Measurements from ENCODE around the gene PGA3. TPM values are rescaled to one million over a fixed set of nuclear protein-coding genes. Genes with fewer than 3 reads are reported as not detected.
"Not testable (repeated sequence)": the region's sequence is repeated elsewhere in the genome, so short reads cannot be mapped to it uniquely, and the experiment has no call there.

PGA3 gene
- total RNA-seq, 2 experiments from 2014 or later = not detected

DNA sequence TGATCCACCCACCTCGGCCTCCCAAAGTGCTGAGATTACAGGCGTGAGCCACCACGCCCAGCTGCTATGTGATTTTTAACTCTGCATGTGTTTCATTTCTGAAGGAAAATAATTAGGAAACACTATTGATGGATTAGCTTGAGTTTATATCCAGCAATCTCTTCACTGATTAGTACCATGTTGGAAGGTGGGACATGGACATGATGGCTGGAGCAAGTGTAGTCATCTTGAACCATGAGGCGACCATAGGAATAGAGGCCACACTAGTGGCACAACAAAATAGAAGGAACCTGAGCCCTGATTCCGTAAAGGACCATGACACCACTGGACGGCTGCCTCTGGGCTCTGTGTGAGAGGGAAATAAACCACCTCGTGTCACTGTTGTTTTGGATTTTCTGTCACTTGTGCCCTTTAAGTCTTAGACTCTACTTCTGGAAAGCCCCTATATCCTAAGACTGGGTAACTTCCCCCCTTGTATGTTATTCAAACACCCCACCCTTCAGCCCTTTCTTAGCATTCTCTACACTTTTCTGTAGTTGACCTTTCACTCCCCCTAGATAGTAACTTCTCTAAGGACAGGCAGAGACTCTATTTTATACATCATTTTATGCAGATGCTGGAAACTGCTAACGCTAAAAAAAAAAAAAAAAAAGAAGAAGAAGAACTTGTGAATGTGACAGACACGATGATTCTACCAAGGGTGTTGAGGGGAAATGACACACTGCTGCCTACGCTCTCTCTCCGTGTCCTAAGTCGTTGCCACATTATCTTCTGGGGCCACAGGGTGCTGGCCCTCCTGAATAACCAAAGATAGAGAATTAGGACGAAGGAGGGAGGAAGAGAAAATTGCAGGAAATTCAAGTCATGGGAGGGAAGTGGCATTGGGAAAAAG is 39.4 kb upstream of the PGA3 start:
- H3K4me1 Mint-ChIP-seq (ENCODE audit: low read depth) = peaks cover 57% of the 10 kb centered on the region
- Histone ChIP-seq H3K9me3 (ENCODE audit: control insufficient read depth in 1 of 2, insufficient read depth in 1 of 2, low read length in 2 of 2) (no peaks in the 10 kb centered on the region), H3K4me1 (ENCODE audit: insufficient read depth, low read length) (peaks cover 30% of the 10 kb centered on the region), H3K27ac (ENCODE audit: low read depth in 1 of 2, low read length in 2 of 2) (peak overlapping the region in 1 of 2 donors; percentile 62), H3K27me3 (ENCODE audit: control insufficient read depth in 1 of 2, insufficient read depth in 2 of 2, low read length in 2 of 2) (no peaks in the 10 kb centered on the region), H3K36me3 (ENCODE audit: insufficient read depth, low read length) (no peaks in the 10 kb centered on the region), H3K4me3 (ENCODE audit: low read length) (no peak overlapping the region)
- peak overlapping the region; percentile 5 for H3K4me3 Mint-ChIP-seq
- ChIA-PET POLR2A (no interaction called here), CTCF (no interaction called here)
- peaks cover 6% of the 10 kb centered on the region for H3K36me3 Mint-ChIP-seq (ENCODE audit: low read depth)
- ATAC-seq (ENCODE audit: poor library complexity) (no peak), DNase-seq (peak in 3 of 14 experiments; percentile 15 to 72 (median 59))
- TF ChIP-seq, protein P1, sequence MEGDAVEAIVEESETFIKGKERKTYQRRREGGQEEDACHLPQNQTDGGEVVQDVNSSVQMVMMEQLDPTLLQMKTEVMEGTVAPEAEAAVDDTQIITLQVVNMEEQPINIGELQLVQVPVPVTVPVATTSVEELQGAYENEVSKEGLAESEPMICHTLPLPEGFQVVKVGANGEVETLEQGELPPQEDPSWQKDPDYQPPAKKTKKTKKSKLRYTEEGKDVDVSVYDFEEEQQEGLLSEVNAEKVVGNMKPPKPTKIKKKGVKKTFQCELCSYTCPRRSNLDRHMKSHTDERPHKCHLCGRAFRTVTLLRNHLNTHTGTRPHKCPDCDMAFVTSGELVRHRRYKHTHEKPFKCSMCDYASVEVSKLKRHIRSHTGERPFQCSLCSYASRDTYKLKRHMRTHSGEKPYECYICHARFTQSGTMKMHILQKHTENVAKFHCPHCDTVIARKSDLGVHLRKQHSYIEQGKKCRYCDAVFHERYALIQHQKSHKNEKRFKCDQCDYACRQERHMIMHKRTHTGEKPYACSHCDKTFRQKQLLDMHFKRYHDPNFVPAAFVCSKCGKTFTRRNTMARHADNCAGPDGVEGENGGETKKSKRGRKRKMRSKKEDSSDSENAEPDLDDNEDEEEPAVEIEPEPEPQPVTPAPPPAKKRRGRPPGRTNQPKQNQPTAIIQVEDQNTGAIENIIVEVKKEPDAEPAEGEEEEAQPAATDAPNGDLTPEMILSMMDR (IDR thresholded peaks at IDR 0.05) = no peak
- intact Hi-C loops (cut with DNase I, micrococcal nuclease) = no loop called here
- H3K27ac Mint-ChIP-seq = peak overlapping the region; percentile 12
- no peaks in the 10 kb centered on the region for H3K27me3 Mint-ChIP-seq
- no peaks in the 10 kb centered on the region for H3K9me3 Mint-ChIP-seq

DNA sequence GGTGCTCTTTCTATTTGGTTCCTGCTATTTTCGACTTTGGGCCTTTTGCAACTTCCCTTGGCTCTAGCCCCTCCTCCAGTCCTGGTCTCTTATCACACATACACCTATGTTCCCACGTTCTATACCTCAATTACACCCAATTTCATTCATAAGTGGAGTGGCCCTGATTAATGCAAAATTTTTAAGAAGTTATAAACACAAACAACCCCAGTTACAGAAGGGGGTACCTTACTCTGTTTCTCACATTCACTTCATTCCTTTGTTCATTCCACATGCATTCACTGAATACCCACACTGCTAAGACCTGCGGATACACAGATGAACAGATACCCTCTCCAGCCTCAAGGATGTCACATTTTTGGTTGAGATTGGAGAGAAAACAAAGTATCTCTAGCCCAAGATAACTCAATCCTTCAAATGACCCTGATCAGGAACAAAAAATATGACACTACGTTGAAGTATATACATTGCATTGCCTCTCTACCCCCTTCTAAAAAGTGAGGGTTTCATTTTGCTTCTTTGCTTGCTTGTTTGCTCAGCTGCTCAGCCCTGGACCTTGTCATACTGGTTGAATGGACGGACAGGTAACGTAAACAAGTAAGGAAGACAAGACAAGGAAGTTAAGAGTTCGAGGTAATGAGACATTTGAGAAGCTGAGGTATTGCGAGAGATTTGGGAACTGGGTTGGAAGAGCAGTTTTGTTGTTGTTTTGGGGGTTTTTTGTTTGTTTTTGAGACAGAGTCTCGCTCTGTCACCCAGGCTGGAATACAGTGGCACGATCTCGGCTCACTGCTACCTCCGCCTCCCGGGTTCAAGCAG is 38.5 kb upstream of the PGA3 start:
- Mint-ChIP-seq H3K36me3 (ENCODE audit: low read depth) (peaks cover 6% of the 10 kb centered on the region), H3K4me3 (peak overlapping the region; percentile 38), H3K27ac (no peak overlapping the region), H3K4me1 (ENCODE audit: low read depth) (peaks cover 54% of the 10 kb centered on the region), H3K27me3 (no peaks in the 10 kb centered on the region), H3K9me3 (no peaks in the 10 kb centered on the region)
- ChIA-PET CTCF (no interaction called here), POLR2A (no interaction called here)
- no peak for ATAC-seq (ENCODE audit: poor library complexity)
- TF ChIP-seq, protein P1 (IDR thresholded peaks at IDR 0.05) = no peak
- intact Hi-C loops (cut with DNase I, micrococcal nuclease) = no loop called here
- Histone ChIP-seq H3K27me3 (ENCODE audit: control insufficient read depth in 1 of 2, insufficient read depth in 2 of 2, low read length in 2 of 2) (no peaks in the 10 kb centered on the region), H3K4me3 (ENCODE audit: low read length) (no peak overlapping the region), H3K27ac (ENCODE audit: low read depth in 1 of 2, low read length in 2 of 2) (no peak overlapping the region), H3K9me3 (ENCODE audit: control insufficient read depth in 1 of 2, insufficient read depth in 1 of 2, low read length in 2 of 2) (no peaks in the 10 kb centered on the region), H3K36me3 (ENCODE audit: insufficient read depth, low read length) (no peaks in the 10 kb centered on the region), H3K4me1 (ENCODE audit: insufficient read depth, low read length) (peaks cover 30% of the 10 kb centered on the region)
- peak in 1 of 14 experiments; percentile 4 for DNase-seq

DNA sequence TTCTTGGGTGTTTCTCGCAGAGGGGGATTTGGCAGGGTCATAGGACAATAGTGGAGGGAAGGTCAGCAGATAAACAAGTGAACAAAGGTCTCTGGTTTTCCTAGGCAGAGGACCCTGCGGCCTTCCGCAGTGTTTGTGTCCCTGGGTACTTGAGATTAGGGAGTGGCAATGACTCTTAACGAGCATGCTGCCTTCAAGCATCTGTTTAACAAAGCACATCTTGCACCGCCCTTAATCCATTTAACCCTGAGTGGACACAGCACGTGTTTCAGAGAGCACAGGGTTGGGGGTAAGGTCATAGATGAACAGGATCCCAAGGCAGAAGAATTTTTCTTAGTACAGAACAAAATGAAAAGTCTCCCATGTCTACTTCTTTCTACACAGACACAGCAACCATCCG is 37.5 kb upstream of the PGA3 start:
- ATAC-seq (ENCODE audit: poor library complexity); POLR2A ChIA-PET; H3K36me3 ChIP-seq (ENCODE audit: insufficient read depth, low read length); H3K27ac Mint-ChIP-seq; intact Hi-C loops (cut with DNase I, micrococcal nuclease); H3K36me3 Mint-ChIP-seq (ENCODE audit: low read depth); H3K4me3 ChIP-seq (ENCODE audit: low read length); H3K27me3 ChIP-seq (ENCODE audit: control insufficient read depth in 1 of 2, insufficient read depth in 2 of 2, low read length in 2 of 2); H3K4me3 Mint-ChIP-seq; H3K27me3 Mint-ChIP-seq; CTCF ChIA-PET; H3K9me3 ChIP-seq (ENCODE audit: control insufficient read depth in 1 of 2, insufficient read depth in 1 of 2, low read length in 2 of 2); DNase-seq; H3K9me3 Mint-ChIP-seq; H3K27ac ChIP-seq (ENCODE audit: low read depth in 1 of 2, low read length in 2 of 2): not testable (repeated sequence)
- peaks cover 21% of the 10 kb centered on the region for H3K4me1 ChIP-seq (ENCODE audit: insufficient read depth, low read length)
- H3K4me1 Mint-ChIP-seq (ENCODE audit: low read depth) = peaks cover 44% of the 10 kb centered on the region

DNA sequence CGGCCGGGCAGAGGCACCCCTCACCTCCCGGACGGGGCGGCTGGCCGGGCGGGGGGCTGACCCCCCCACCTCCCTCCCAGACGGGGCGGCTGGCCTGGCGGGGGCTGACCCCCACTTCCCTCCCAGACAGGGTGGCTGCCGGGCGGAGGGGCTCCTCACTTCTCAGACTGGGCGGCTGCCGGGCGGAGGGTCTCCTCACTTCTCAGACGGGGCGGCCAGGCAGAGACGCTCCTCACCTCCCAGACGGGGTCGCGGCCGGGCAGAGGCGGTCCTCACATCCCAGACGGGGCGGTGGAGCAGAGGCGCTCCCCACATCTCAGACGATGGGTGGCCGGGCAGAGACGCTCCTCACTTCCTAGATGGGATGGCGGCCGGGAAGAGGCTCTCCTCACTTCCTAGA is 37.0 kb upstream of the PGA3 start:
- H3K4me3 Mint-ChIP-seq; H3K27ac Mint-ChIP-seq; POLR2A ChIA-PET; H3K27ac ChIP-seq (ENCODE audit: low read depth in 1 of 2, low read length in 2 of 2); ATAC-seq (ENCODE audit: poor library complexity); H3K27me3 Mint-ChIP-seq; H3K4me3 ChIP-seq (ENCODE audit: low read length); H3K36me3 ChIP-seq (ENCODE audit: insufficient read depth, low read length); H3K9me3 ChIP-seq (ENCODE audit: control insufficient read depth in 1 of 2, insufficient read depth in 1 of 2, low read length in 2 of 2); CTCF ChIA-PET; H3K36me3 Mint-ChIP-seq (ENCODE audit: low read depth); H3K9me3 Mint-ChIP-seq; H3K27me3 ChIP-seq (ENCODE audit: control insufficient read depth in 1 of 2, insufficient read depth in 2 of 2, low read length in 2 of 2); intact Hi-C loops (cut with DNase I, micrococcal nuclease): not testable (repeated sequence)
- peaks cover 42% of the 10 kb centered on the region for H3K4me1 Mint-ChIP-seq (ENCODE audit: low read depth)
- peaks cover 19% of the 10 kb centered on the region for H3K4me1 ChIP-seq (ENCODE audit: insufficient read depth, low read length)
- DNase-seq = peak in 1 of 14 experiments; percentile 7
